ENCODE measurements around the gene GLIS1.

Gene GLIS1

GRCh38 chr1:53588053-53588779, 150.7 kb downstream of the GLIS1 start:
- no peak for DNase-seq

GRCh38 chr1:53587252-53587988, 151.5 kb downstream of the GLIS1 start:
- DNase-seq: no peak

- DNase-seq: no peak
These were observed 152.2 kb downstream of the GLIS1 start for GRCh38 chr1:53586765-53587164.

GRCh38 chr1:53585565-53585964, 153.4 kb downstream of the GLIS1 start:
- DNase-seq: no peak

- no peak for DNase-seq
These were observed 153.8 kb downstream of the GLIS1 start for GRCh38 chr1:53585129-53585528.

- no peak for DNase-seq
These were observed 154.2 kb downstream of the GLIS1 start for GRCh38 chr1:53584777-53585107.

GRCh38 chr1:53583868-53584776, 154.8 kb downstream of the GLIS1 start:
- no peak for DNase-seq

GRCh38 chr1:53583021-53583867, 155.7 kb downstream of the GLIS1 start:
- no peak for DNase-seq

GRCh38 chr1:53582211-53583020, 156.5 kb downstream of the GLIS1 start:
- no peak for DNase-seq

- no peak for DNase-seq
These were observed 157.5 kb downstream of the GLIS1 start for GRCh38 chr1:53581476-53581875.

- DNase-seq: no peak
These were observed 158.1 kb downstream of the GLIS1 start for GRCh38 chr1:53580739-53581475.

- no peak for DNase-seq
These were observed 159.0 kb downstream of the GLIS1 start for GRCh38 chr1:53580009-53580400.

- no peak for DNase-seq
These were observed 159.5 kb downstream of the GLIS1 start for GRCh38 chr1:53579221-53580008.

GRCh38 chr1:53578358-53578757, 160.6 kb downstream of the GLIS1 start:
- no peak for DNase-seq

- DNase-seq: no peak
These were observed 161.2 kb downstream of the GLIS1 start for GRCh38 chr1:53577761-53578100.

- DNase-seq: no peak
These were observed 161.9 kb downstream of the GLIS1 start for GRCh38 chr1:53576866-53577760.

GRCh38 chr1:53576381-53576801, 162.6 kb downstream of the GLIS1 start:
- no peak for DNase-seq

- no peak for DNase-seq
These were observed 163.0 kb downstream of the GLIS1 start for GRCh38 chr1:53575955-53576320.

Measured in stimulated activated naive CD4-positive, alpha-beta T cell treated with Interleukin-2 at 50 U/mL for 16 hours (primary cell).